Heart right ventricle (tissue), 16 donors: Measurements from ENCODE around the gene GIGYF1. TPM values are rescaled to one million over a fixed set of nuclear protein-coding genes. Genes with fewer than 3 reads are reported as not detected.

ENCODE experiments used
- ATAC-seq, 8 donors: fragments of 200-7000 bp; cut with Tn5 transposase; one replicate each; pipeline ENCODE4 v1.9.1; 2020; ENCODE audit warnings: mild to moderate bottlenecking in 8 of 8, moderate library complexity in 8 of 8, moderate number of reproducible peaks in 1 of 8
- DNase-seq, 2 donors: peaks; one replicate each; pipeline ENCODE4 v3.0.0-alpha.2; 2020
- H3K27ac ChIP-seq, 10 donors: fragments of 200-600 bp; sonication (generic) in 2 of 10; one replicate each; pipeline versions ENCODE4 v1.5.0 to v1.8.0; 2020 to 2022; ENCODE audit warnings: mild to moderate bottlenecking in 3 of 10
- H3K27me3 ChIP-seq, 7 donors: fragments of 200-600 bp; one replicate each; pipeline ENCODE4 v1.8.0; 2021 to 2022; ENCODE audit warnings: mild to moderate bottlenecking in 2 of 7
- H3K36me3 ChIP-seq, 9 donors: fragments of 200-600 bp; sonication (generic) in 1 of 9; one replicate each; pipeline versions ENCODE4 v1.5.0 to v1.8.0; 2020 to 2022; ENCODE audit warnings: mild to moderate bottlenecking in 2 of 9
- H3K4me1 ChIP-seq, 9 donors: fragments of 200-600 bp; sonication (generic) in 1 of 9; one replicate each; pipeline versions ENCODE4 v1.5.0 to v1.8.0; 2020 to 2022; ENCODE audit warnings: mild to moderate bottlenecking in 4 of 9
- H3K4me3 ChIP-seq, 10 donors: fragments of 200-600 bp; sonication (generic) in 2 of 10; one replicate each; pipeline versions ENCODE4 v1.5.0 to v1.8.0; 2020 to 2022; ENCODE audit warnings: mild to moderate bottlenecking in 7 of 10, moderate library complexity in 2 of 10
- H3K9me3 ChIP-seq, 11 donors: fragments of 200-600 bp in 10 of 11; sonication (generic) in 2 of 11; one replicate each; pipeline versions ENCODE4 v1.5.0 to v1.8.0; 2013 to 2022; ENCODE audit warnings: mild to moderate bottlenecking in 2 of 11, control low read depth in 1 of 11, moderate library complexity in 1 of 11
- CTCF ChIP-seq, 9 donors: fragments of 200-600 bp; sonication (generic) in 2 of 9; IDR thresholded peaks; one replicate each; pipeline versions ENCODE4 v1.5.0 to v1.8.0; 2021 to 2022; ENCODE audit warnings: antibody characterized with exemption in 9 of 9, mild to moderate bottlenecking in 5 of 9, moderate library complexity in 1 of 9
- WGBS, 2 donors: extraction: QIAGEN DNeasy Blood & Tissue Kit; methylation state at CpG; one replicate each; pipeline ENCODE4 v1.1.7; 2013; ENCODE audit warnings: inconsistent platforms in 1 of 2; 5-methylcytosine and 5-hydroxymethylcytosine counted together
- intact Hi-C, 10 donors: fragments of 100-400 bp; cut with DNase I; formaldehyde crosslinking; loops; one replicate each; pipeline versions ENCODE4 v1.11.1 to v1.14.2; 2022
- polyA plus RNA-seq, 2 donors: library from polyadenylated mRNA; stranded (reverse); fragments of 200-250 nt; gene quantifications; one replicate each; pipeline ENCODE4 v1.2.3, GENCODE V29; 2013
- total RNA-seq, 10 donors: library from RNA; stranded (reverse); fragmentation: NEBNext Ultra II Directional in 3 of 10; extraction: Animal tissue kit (Norgen Biotek cat#: 25700) in 3 of 10; gene quantifications; one replicate each; pipeline versions ENCODE4 v1.2.1 to v1.2.4, GENCODE V29; 2021 to 2023
- donor health status: Arrhythmogenic right ventricular cardiomyopathy.
- donor health status: ischemic (EF 13 %, LVEDD 7.1; RV severe dilation, severe dysfunction).
- donor health status: healthy with polysubstance abuse.
- donor health status: DM: no; HTN: yes; CAD: no.
- donor health status: DM: no; HTN: no; CAD: no.
- donor health status: ischemic (EF 25% LVEDD 6.9; RV normal size, moderate dysfunction).
- donor health status: ischemic (EF 25% LVEDD 5.7; RV mildly dilated, moderate dysfunction).
- donor health status: healthy.
- donor health status: DM: yes; HTN: yes; CAD: no.
- donor health status: Ischemic cardiomyopathy.
- donor health status: ischemic (EF 35%, LVEDD 5.7; RV mildly dilated, moderate dysfunction).
- donor health status: nonischemic (EF 11% LVEDD 7.7; RV severe dilation, severe dysfunction).
- donor health status: DM: yes; HTN: yes; CAD: no.
- donor health status: PGD.
- donor health status: ischemic (EF 29% LVEDD 5.4; RV normal size, mild dysfunction).
- donor health status: nonischemic (EF 23%, LVEDD 6.1; RV moderate dilation, normal function).

The GIGYF1 gene
- total and polyA plus RNA-seq, 12 donors: 9.4 to 47.3 (median 24.2) TPM

- 70 to 77% methylated on average over 8 of the region's 8 CpGs for WGBS, 2 donors
- no peak overlapping the region for H3K4me3 ChIP-seq
- no peak for TF ChIP-seq CTCF (IDR thresholded peaks at IDR 0.05)
- no peaks in the 10 kb centered on the region for H3K36me3 ChIP-seq
- DNase-seq (no peak), ATAC-seq (no peak)
- H3K4me1 ChIP-seq: no peaks in the 10 kb centered on the region
- H3K27me3 ChIP-seq: peaks cover 0 to 11% (median 8%) of the 10 kb centered on the region in 7 donors
- no peaks in the 10 kb centered on the region for H3K9me3 ChIP-seq
- H3K27ac ChIP-seq: no peak overlapping the region
- intact Hi-C loops: loop anchor here in 2 of 10 donors (10.0 kb wide), 1 partner anchor 140 kb away; the partner anchor contains the start of gene SLC12A9 (in 2 of the 2)
Measured at GRCh38 chr7:100714725-100715124, 20.7 kb upstream of the GIGYF1 start.

- H3K27ac ChIP-seq: no peak overlapping the region
Measured at GRCh38 chr7:100711369-100711768, 17.3 kb upstream of the GIGYF1 start.

GRCh38 chr7:100710452-100710851, 16.4 kb upstream of the GIGYF1 start:
- no peak for DNase-seq
- no peak overlapping the region for H3K4me3 ChIP-seq
- H3K4me1 ChIP-seq: peaks cover 4 to 15% (median 13%) of the 10 kb centered on the region in 9 donors
- no peak overlapping the region for H3K27ac ChIP-seq
- intact Hi-C loops: loop anchor here in 2 of 10 donors (10.0 kb wide), 1 partner anchor 144 kb away; the partner anchor contains the start of gene SLC12A9 (in 2 of the 2)
- 74 to 99% methylated on average over 4 of the region's 4 CpGs for WGBS, 2 donors
- TF ChIP-seq CTCF (IDR thresholded peaks at IDR 0.05): no peak
- no peak for ATAC-seq
- no peaks in the 10 kb centered on the region for H3K27me3 ChIP-seq
- H3K9me3 ChIP-seq: no peaks in the 10 kb centered on the region
- H3K36me3 ChIP-seq: peaks cover 0 to 22% (median 0%) of the 10 kb centered on the region in 9 donors

More at GRCh38 chr7:100711369-100711768, 17.3 kb upstream of the GIGYF1 start:
- Histone ChIP-seq H3K9me3 (no peaks in the 10 kb centered on the region), H3K36me3 (peaks cover 0 to 22% (median 0%) of the 10 kb centered on the region in 9 donors), H3K4me3 (no peak overlapping the region), H3K27me3 (no peaks in the 10 kb centered on the region), H3K4me1 (peaks cover 4 to 15% (median 12%) of the 10 kb centered on the region in 9 donors)
- intact Hi-C loops: loop anchor here in 2 of 10 donors (10.0 kb wide), 1 partner anchor 143 kb away; the partner anchor contains the start of gene SLC12A9 (in 2 of the 2)
- no peak for ATAC-seq
- no peak for DNase-seq
- TF ChIP-seq CTCF (IDR thresholded peaks at IDR 0.05): no peak
- whole genome bisulfite sequencing, 2 donors: 68 to 74% methylated on average over 11 of the region's 11 CpGs

- no peaks in the 10 kb centered on the region for H3K27me3 ChIP-seq
- intact Hi-C loops: loop anchor here in 4 of 10 donors (5.0 to 10.0 kb wide), 2 partner anchors 144 to 244 kb away; partner anchors contain the start of genes SLC12A9 (in 4 of the 4) and SPACDR (in 1 of the 4)
- DNase-seq (no peak), ATAC-seq (no peak)
- no peak for TF ChIP-seq CTCF (IDR thresholded peaks at IDR 0.05)
- H3K4me1 ChIP-seq: peaks cover 4 to 24% (median 17%) of the 10 kb centered on the region in 9 donors
- WGBS, 2 donors: 89 to 92% methylated on average over 6 of the region's 6 CpGs
- no peaks in the 10 kb centered on the region for H3K9me3 ChIP-seq
- H3K27ac ChIP-seq: no peak overlapping the region
- H3K36me3 ChIP-seq: peaks cover 0 to 22% (median 0%) of the 10 kb centered on the region in 9 donors
- H3K4me3 ChIP-seq: no peak overlapping the region
Measured at GRCh38 chr7:100708395-100708794, 14.3 kb upstream of the GIGYF1 start.
